PFSK-1 (cell line): ENCODE measurements around the gene RFFL.

Experiments
- FOXP2 ChIP-seq: optimal IDR thresholded peaks from 2 replicates; pipeline ENCODE3; 2011; ENCODE audit warnings: borderline replicate concordance, control low read depth, inconsistent platforms; ENCODE audit not compliant: insufficient read depth; ENCODE audit errors: extremely low read length, extremely low read depth
- POLR2AphosphoS5 ChIP-seq: IDR thresholded peaks from 2 replicates; pipeline ENCODE4 v1.6.1; 2012; ENCODE audit warnings: low read depth, mild to moderate bottlenecking, control low read depth, low read length, moderate library complexity
- REST ChIP-seq, 2 experiments: IDR thresholded peaks; 2 replicates each; pipeline versions ENCODE4 v1.6.1 to v1.8.0; 2011 to 2012; ENCODE audit warnings: low read depth in 2 of 2, low read length in 2 of 2, control low read depth in 1 of 2, inconsistent platforms in 1 of 2, mild to moderate bottlenecking in 1 of 2, moderate library complexity in 1 of 2; ENCODE audit not compliant: insufficient read depth in 1 of 2
- SIN3A ChIP-seq: IDR thresholded peaks from 2 replicates; pipeline ENCODE4 v1.6.1; 2012; ENCODE audit warnings: mild to moderate bottlenecking, low read length, moderate library complexity, borderline replicate concordance; ENCODE audit not compliant: insufficient read depth
- TAF1 ChIP-seq: IDR thresholded peaks from 2 replicates; pipeline ENCODE4 v1.6.1; 2012; ENCODE audit warnings: low read length, control low read depth, borderline replicate concordance; ENCODE audit not compliant: insufficient read depth

Gene RFFL

GRCh38 chr17:35050170-35050569 lies 13.3 kb downstream of the RFFL start:
- TF ChIP-seq REST (IDR thresholded peaks at IDR 0.05; ENCODE audit: insufficient read depth in 1 of 2, low read depth in 2 of 2, low read length in 2 of 2) (no peak), SIN3A (no peak), POLR2AphosphoS5 (no peak), FOXP2 (no peak), TAF1 (no peak)

GRCh38 chr17:35048685-35049379 lies 14.7 kb downstream of the RFFL start:
- no peak for TF ChIP-seq TAF1
- no peak for TF ChIP-seq POLR2AphosphoS5
- TF ChIP-seq FOXP2, result no peak
- no peak for TF ChIP-seq SIN3A
- TF ChIP-seq REST (IDR thresholded peaks at IDR 0.05; ENCODE audit: insufficient read depth in 1 of 2, low read depth in 2 of 2, low read length in 2 of 2), result no peak

GRCh38 chr17:35046740-35047283 lies 16.7 kb downstream of the RFFL start:
- TF ChIP-seq REST (IDR thresholded peaks at IDR 0.05; ENCODE audit: insufficient read depth in 1 of 2, low read depth in 2 of 2, low read length in 2 of 2) (no peak), POLR2AphosphoS5 (no peak), FOXP2 (no peak), TAF1 (no peak), SIN3A (no peak)

GRCh38 chr17:35046245-35046644 lies 17.3 kb downstream of the RFFL start:
- no peak for TF ChIP-seq FOXP2
- no peak for TF ChIP-seq SIN3A
- TF ChIP-seq POLR2AphosphoS5, result no peak
- no peak for TF ChIP-seq TAF1
- no peak for TF ChIP-seq REST (IDR thresholded peaks at IDR 0.05; ENCODE audit: insufficient read depth in 1 of 2, low read depth in 2 of 2, low read length in 2 of 2)
